ENCODE results near the gene GPR137B.
"Not testable (repeated sequence)": the region's sequence is repeated elsewhere in the genome, so short reads cannot be mapped to it uniquely, and the experiment has no call there.

Gene GPR137B

GRCh38 chr1:236155399-236155767 is 13.0 kb downstream of the GPR137B start:
- peaks cover 41 to 65% of the 10 kb centered on the region in 2 donors for H3K36me3 Mint-ChIP-seq
- H3K9me3 Mint-ChIP-seq: peaks cover 3 to 10% of the 10 kb centered on the region in 2 donors
- H3K27ac Mint-ChIP-seq: peak overlapping the region; percentile 90
- DNase-seq (no peak), ATAC-seq (replicated peaks) (no peak)
- peaks cover 46 to 66% of the 10 kb centered on the region in 2 donors for H3K4me1 Mint-ChIP-seq
- peak overlapping the region; percentile 3 to 20 for H3K4me3 Mint-ChIP-seq
- peaks cover 0 to 7% of the 10 kb centered on the region in 2 donors for H3K27me3 Mint-ChIP-seq

DNA sequence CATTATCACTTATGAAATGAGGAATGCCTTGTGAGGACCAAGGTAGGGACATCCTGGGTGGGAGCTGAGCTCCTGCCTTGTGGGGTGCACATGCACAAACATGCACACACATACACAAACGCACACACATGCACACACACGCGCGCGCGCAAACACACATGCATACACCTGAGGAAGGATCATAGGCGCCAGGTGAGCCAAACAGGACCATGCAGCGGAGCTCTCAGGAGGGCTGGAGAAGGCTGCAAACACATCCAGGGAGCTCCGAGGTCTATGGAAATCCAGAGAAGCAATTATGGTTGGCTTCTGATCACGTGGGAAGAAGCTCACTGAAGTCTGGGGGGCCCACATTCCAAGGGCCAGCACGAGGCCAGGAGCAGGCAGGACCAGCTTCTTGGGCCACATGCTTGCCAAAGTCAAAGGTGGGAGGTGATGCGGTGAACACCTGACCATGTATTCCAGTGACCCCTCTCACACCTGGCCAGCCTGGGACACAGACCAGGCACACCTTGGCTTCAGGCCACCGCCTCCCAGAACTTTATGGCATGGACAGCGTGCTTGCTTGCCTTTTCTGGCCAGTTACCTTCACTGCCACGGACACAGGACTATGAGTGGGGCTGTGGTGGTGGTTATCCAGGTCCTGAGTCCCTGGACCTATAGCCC is 13.6 kb downstream of the GPR137B start:
- Mint-ChIP-seq H3K4me3 (peak overlapping the region; percentile 31 to 56), H3K27ac (peak overlapping the region; percentile 90), H3K27me3 (peaks cover 0 to 7% of the 10 kb centered on the region in 2 donors), H3K36me3 (peaks cover 47 to 71% of the 10 kb centered on the region in 2 donors), H3K4me1 (peaks cover 51 to 66% of the 10 kb centered on the region in 2 donors), H3K9me3 (peaks cover 5 to 16% of the 10 kb centered on the region in 2 donors)
- DNase-seq (no peak), ATAC-seq (replicated peaks) (no peak)

DNA sequence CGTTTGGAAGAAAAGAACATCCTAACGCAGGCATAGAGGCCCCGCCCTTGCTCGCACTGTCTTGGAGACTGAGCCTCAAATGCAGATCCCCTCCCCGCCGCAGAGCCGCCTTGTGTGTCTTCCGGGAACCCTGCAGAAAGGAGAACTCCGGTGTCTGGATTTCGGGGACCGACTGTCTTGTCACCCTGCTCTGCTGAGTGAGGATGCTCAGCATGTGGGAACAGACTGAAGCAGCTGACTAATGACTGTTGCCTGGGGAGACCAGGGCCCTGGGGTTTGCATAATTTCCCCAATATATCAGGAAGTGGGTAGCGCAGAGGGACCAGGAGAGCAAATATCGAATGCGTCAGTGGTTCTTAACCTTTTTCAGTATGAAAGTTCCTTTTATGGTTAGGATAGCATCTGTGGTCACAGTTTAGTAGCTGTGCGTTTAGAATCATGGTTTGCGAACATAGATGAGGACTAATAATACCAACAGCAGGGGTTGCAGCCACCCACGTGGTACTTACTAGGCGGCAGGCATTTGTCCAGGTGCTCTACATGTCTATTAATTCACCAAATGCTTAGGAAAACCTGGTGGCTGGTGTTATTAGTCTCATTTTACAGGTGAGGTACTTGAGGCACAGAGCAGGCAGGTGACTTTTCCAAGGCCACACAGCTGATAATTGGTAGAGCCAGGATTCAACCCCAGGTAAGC is 14.3 kb downstream of the GPR137B start:
- Mint-ChIP-seq H3K36me3 (peaks cover 51 to 75% of the 10 kb centered on the region in 2 donors), H3K9me3 (peaks cover 11 to 22% of the 10 kb centered on the region in 2 donors), H3K4me3 (peak overlapping the region; percentile 40 to 66), H3K27me3 (peaks cover 0 to 7% of the 10 kb centered on the region in 2 donors), H3K4me1 (peaks cover 57 to 73% of the 10 kb centered on the region in 2 donors), H3K27ac (peak overlapping the region; percentile 90)
- DNase-seq (peak; percentile 83), ATAC-seq (replicated peaks) (peak; percentile 82 to 90)

- peak overlapping the region; percentile 90 for H3K27ac Mint-ChIP-seq
- H3K36me3 Mint-ChIP-seq: peaks cover 61 to 76% of the 10 kb centered on the region in 2 donors
- H3K4me3 Mint-ChIP-seq; ATAC-seq (replicated peaks); DNase-seq; H3K27me3 Mint-ChIP-seq: not testable (repeated sequence)
- peaks cover 57 to 83% of the 10 kb centered on the region in 2 donors for H3K4me1 Mint-ChIP-seq
- peaks cover 16 to 28% of the 10 kb centered on the region in 2 donors for H3K9me3 Mint-ChIP-seq
Observed at GRCh38 chr1:236158072-236158471, 15.7 kb downstream of the GPR137B start.

DNA sequence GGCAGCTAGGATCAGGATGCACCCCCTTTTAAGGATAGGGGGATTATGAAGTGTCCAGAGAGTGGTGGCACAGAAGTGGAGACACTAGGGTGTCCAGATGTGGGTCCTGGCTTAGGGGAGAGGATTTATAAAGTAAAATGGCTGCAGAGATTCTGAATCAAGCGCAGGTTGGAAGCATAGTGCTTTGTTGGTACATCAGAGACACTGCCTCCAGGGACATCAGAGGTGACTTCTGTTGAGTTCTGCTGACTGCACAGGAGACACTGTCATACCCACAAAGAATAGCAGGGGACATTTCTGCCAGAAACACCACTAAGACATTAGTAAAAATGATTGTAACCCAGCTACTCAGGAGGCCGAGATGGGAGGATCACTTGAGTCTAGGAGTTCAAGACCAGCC is 16.4 kb downstream of the GPR137B start:
- H3K4me1 Mint-ChIP-seq: peaks cover 64 to 90% of the 10 kb centered on the region in 2 donors
- peaks cover 22 to 35% of the 10 kb centered on the region in 2 donors for H3K9me3 Mint-ChIP-seq
- H3K4me3 Mint-ChIP-seq: peak overlapping the region; percentile 37 to 52
- H3K27ac Mint-ChIP-seq: peak overlapping the region; percentile 94
- peaks cover 65 to 76% of the 10 kb centered on the region in 2 donors for H3K36me3 Mint-ChIP-seq
- H3K27me3 Mint-ChIP-seq: peaks cover 0 to 7% of the 10 kb centered on the region in 2 donors
- ATAC-seq (replicated peaks) (no peak), DNase-seq (no peak)

DNA sequence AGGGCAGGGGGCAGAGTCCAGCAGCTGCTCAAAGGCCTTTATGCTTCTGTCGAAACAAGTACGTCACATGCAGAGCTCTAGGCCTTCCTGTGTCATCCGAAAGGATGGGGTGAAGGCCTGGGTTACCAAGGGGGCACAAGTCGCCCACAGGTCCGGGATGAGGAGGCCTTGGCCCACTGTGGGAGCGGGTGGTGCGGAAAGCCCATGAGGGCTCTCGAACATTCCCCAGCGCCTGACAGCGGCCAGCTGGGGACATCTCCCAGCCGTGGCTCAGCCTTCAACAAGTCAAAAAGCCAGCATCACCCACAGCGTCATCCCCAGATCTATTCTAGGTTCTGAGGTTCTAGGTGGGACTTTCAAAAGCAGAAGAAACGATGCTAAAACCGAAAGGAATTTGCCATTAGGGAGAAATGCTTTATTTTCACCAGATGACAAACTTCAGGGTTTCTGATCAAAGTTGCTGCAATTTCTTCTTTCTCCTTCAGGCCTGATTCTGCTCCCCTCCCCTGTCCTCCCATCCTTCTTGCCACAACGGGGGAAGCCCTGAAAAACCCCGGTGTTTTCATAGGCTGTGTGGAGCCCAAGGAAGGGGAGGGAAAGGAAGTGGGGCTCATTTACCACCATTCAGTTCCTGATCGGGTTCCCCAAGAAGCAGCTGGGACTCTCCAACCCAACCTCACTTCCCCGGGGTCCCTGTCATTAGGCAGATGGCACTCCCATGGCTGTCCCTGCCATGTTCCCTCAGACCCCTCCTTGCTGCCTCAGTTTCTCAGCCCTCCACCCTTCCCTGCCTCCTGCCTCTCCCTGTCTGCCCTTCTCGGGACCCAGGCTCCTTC is 17.6 kb downstream of the GPR137B start:
- Mint-ChIP-seq H3K27me3 (peaks cover 0 to 7% of the 10 kb centered on the region in 2 donors), H3K4me3 (peak overlapping the region; percentile 52 to 68), H3K36me3 (peaks cover 63 to 79% of the 10 kb centered on the region in 2 donors), H3K4me1 (peaks cover 64 to 88% of the 10 kb centered on the region in 2 donors), H3K9me3 (peaks cover 26 to 46% of the 10 kb centered on the region in 2 donors), H3K27ac (peak overlapping the region; percentile 94)
- DNase-seq (peak; percentile 77), ATAC-seq (replicated peaks) (peak; percentile 55 to 59)

DNA sequence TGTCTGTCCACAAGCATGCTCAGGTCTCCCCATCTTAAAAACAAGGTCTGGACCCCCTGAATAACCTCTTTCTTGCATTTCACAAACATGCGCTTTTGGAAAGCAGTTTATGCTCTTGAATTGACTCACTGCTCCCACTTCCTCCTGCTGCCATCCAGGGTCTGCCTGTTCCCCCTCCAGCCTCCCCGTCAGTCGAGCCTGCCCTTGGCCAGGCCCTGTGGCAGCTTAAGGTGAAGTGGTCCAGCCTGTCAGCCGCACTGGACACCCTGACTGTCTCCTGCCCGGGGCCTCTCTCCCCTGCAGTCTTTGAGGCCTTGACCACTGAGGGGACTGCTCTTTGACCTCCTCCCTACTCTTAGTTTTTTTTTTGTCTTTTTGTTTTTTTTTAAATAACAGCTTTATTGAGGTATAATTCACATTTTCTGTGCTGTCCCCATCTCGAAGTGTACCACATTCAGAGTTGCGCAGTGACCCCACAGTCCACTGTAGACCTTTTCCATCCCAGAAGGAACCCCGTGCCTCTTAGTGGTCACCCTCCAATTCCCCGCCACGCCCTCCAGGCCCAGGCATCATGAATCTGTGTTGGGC is 18.3 kb downstream of the GPR137B start:
- Mint-ChIP-seq H3K36me3 (peaks cover 59 to 77% of the 10 kb centered on the region in 2 donors), H3K9me3 (peaks cover 24 to 40% of the 10 kb centered on the region in 2 donors), H3K4me1 (peaks cover 58 to 81% of the 10 kb centered on the region in 2 donors)

GRCh38 chr1:236161230-236161629 is 18.9 kb downstream of the GPR137B start:
- DNase-seq (no peak), ATAC-seq (replicated peaks) (no peak)
- H3K4me1 Mint-ChIP-seq: peaks cover 54 to 75% of the 10 kb centered on the region in 2 donors
- peak overlapping the region; percentile 94 for H3K27ac Mint-ChIP-seq
- H3K36me3 Mint-ChIP-seq: peaks cover 56 to 72% of the 10 kb centered on the region in 2 donors
- no peaks in the 10 kb centered on the region for H3K27me3 Mint-ChIP-seq
- peak overlapping the region; percentile 3 to 62 for H3K4me3 Mint-ChIP-seq
- peaks cover 22 to 37% of the 10 kb centered on the region in 2 donors for H3K9me3 Mint-ChIP-seq

More for the DNA sequence above, 18.3 kb downstream of the GPR137B start:
- peak overlapping the region; percentile 33 to 62 for H3K4me3 Mint-ChIP-seq
- ATAC-seq (replicated peaks): peak; percentile 21 to 28
- peaks cover 0 to under 1% of the 10 kb centered on the region in 2 donors for H3K27me3 Mint-ChIP-seq
- peak; percentile 59 for DNase-seq
- peak overlapping the region; percentile 94 for H3K27ac Mint-ChIP-seq

- Mint-ChIP-seq H3K4me1 (peaks cover 51 to 70% of the 10 kb centered on the region in 2 donors), H3K36me3 (peaks cover 54 to 70% of the 10 kb centered on the region in 2 donors), H3K9me3 (peaks cover 22 to 37% of the 10 kb centered on the region in 2 donors), H3K4me3 (peak overlapping the region in 1 of 2 donors; percentile 62), H3K27ac (peak overlapping the region; percentile 94)
- not testable (repeated sequence) for ATAC-seq (replicated peaks); DNase-seq; H3K27me3 Mint-ChIP-seq
Observed at GRCh38 chr1:236161755-236162154, 19.4 kb downstream of the GPR137B start.

DNA sequence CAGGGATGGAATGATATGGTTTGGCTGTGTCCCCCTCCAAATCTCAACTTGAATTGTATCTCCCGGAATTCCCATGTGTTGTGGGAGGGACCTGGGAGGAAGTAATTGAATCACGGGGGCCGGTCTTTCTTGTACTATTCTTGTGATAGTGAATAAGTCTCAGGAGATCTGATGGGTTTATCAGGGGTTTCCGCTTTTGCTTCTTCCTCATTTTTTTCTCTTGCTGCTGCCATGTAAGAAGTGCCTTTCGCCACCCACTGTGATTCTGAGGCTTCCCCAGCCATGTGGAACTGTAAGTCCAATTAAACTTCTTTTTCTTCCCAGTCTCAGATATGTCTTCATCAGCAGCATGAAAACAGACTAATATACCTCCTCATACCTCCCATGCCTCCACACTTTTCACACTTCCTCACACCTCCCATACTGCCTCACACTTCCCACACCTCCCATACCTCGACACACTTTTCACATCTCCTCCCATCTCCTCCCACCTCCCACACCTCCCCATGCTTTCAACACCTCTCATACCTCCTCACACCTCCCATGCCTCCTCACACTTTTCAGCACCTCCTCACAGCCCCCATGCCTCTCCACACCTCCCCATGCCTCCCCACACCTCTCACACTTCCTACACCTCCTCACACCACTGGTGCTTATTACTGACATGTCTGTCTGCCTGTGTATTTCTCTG is 21.3 kb downstream of the GPR137B start:
- no peak for DNase-seq
- H3K4me1 Mint-ChIP-seq: peaks cover 50 to 54% of the 10 kb centered on the region in 2 donors
- peaks cover 48 to 71% of the 10 kb centered on the region in 2 donors for H3K36me3 Mint-ChIP-seq
- H3K9me3 Mint-ChIP-seq: peaks cover 22 to 37% of the 10 kb centered on the region in 2 donors
- H3K27ac Mint-ChIP-seq: peak overlapping the region; percentile 94
- no peak for ATAC-seq (replicated peaks)
- no peaks in the 10 kb centered on the region for H3K27me3 Mint-ChIP-seq
- peak overlapping the region; percentile 33 to 40 for H3K4me3 Mint-ChIP-seq

DNA sequence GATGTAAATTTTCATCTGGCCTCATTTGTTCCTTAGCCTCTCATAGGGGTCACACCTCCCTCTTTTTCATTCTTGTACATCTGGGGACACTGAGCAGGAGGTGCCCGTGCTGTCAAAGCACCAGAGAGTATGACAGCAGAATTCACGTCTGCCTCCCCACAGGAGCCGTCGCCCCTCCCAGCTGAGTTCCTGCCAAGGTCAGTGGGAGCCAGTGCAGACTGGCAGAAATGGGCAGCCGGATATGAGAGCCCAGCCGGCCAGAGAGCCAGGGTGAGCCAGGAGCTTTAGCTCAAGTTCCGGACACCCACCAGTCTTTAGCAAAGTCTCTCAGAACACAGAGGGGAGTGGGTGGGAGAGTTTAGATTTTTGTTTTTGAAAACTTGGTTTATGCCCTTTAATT is 21.9 kb downstream of the GPR137B start:
- ATAC-seq (replicated peaks): no peak
- Mint-ChIP-seq H3K4me1 (peaks cover 45 to 48% of the 10 kb centered on the region in 2 donors), H3K27ac (peak overlapping the region; percentile 94), H3K36me3 (peaks cover 45 to 71% of the 10 kb centered on the region in 2 donors), H3K27me3 (no peaks in the 10 kb centered on the region), H3K9me3 (peaks cover 22 to 37% of the 10 kb centered on the region in 2 donors), H3K4me3 (peak overlapping the region in 1 of 2 donors; percentile 40)
- DNase-seq: no peak

GRCh38 chr1:236165238-236165981 is 23.1 kb downstream of the GPR137B start:
- Mint-ChIP-seq H3K27ac (no peak overlapping the region), H3K4me3 (no peak overlapping the region), H3K36me3 (peaks cover 47 to 73% of the 10 kb centered on the region in 2 donors), H3K27me3 (no peaks in the 10 kb centered on the region), H3K9me3 (peaks cover 22 to 36% of the 10 kb centered on the region in 2 donors), H3K4me1 (peaks cover 34 to 36% of the 10 kb centered on the region in 2 donors)
- ATAC-seq (replicated peaks) (no peak), DNase-seq (no peak)

Data from stimulated activated naive B cell treated with anti-CD40 and anti-IgM and Interleukin-4, amounts not matched to agents 10 μg/mL and 1 μg/mL and 100 μg/mL, for 72 hours (primary cell).